NCI-H748 treated with DMSO at 0.1 percent for 48 hours (cell line): ENCODE results near the gene HOXA7.
A peak's percentile ranks its signal among the peaks of the same experiment; 100 is the strongest.

ENCODE experiments used
- DNase-seq: peaks from one replicate; lab custom pipeline; 2025; lab: John Stamatoyannopoulos, UW

HOXA7 gene

GRCh38 chr7:27170426-27171324 lies 14.2 kb upstream of the HOXA7 start:
- no peak for DNase-seq

- DNase-seq: peak; percentile 51
Measured at GRCh38 chr7:27169658-27170425, 13.4 kb upstream of the HOXA7 start.

- no peak for DNase-seq
Measured at GRCh38 chr7:27168265-27168947, 11.9 kb upstream of the HOXA7 start.

GRCh38 chr7:27167916-27168264 lies 11.4 kb upstream of the HOXA7 start:
- DNase-seq: no peak

GRCh38 chr7:27166531-27167505 lies 10.3 kb upstream of the HOXA7 start:
- DNase-seq: no peak

GRCh38 chr7:27165996-27166530 lies 9.6 kb upstream of the HOXA7 start:
- DNase-seq: no peak

GRCh38 chr7:27165089-27165995 lies 8.9 kb upstream of the HOXA7 start, which contains the start of gene HOXA9:
TSS of gene HOXA9 (minus strand) at chr7:27165537. CDS start at chr7:27165457, 80 bp downstream.
- DNase-seq: no peak

- no peak for DNase-seq
Measured at GRCh38 chr7:27164367-27165088, 8.1 kb upstream of the HOXA7 start.

GRCh38 chr7:27164045-27164366 lies 7.5 kb upstream of the HOXA7 start:
- no peak for DNase-seq

GRCh38 chr7:27163288-27164044 lies 7.0 kb upstream of the HOXA7 start:
- DNase-seq: no peak

GRCh38 chr7:27162561-27163287 lies 6.2 kb upstream of the HOXA7 start:
- no peak for DNase-seq

GRCh38 chr7:27161721-27162560 lies 5.5 kb upstream of the HOXA7 start:
- DNase-seq: no peak

- no peak for DNase-seq
Measured at GRCh38 chr7:27161214-27161720, 4.8 kb upstream of the HOXA7 start.

- DNase-seq: peak; percentile 62
Measured at GRCh38 chr7:27160546-27161213, 4.2 kb upstream of the HOXA7 start.

- no peak for DNase-seq
Measured at GRCh38 chr7:27160145-27160545, 3.7 kb upstream of the HOXA7 start.
